ENCODE results near the gene AUTS2.

- TF ChIP-seq CTCF (IDR thresholded peaks at IDR 0.05; ENCODE audit: insufficient read depth, low read length, poor library complexity, severe bottlenecking): no peak
- no peak for TF ChIP-seq EZH2phosphoT487 (conservative IDR thresholded peaks at IDR 0.05; ENCODE audit: low read length)
These were observed 287.2 kb downstream of the AUTS2 start for GRCh38 chr7:69885431-69885830.

All from SU-DHL-6 (cell line).